A673 (cell line): ENCODE measurements around the gene AP1AR. TPM values are rescaled to one million over a fixed set of nuclear protein-coding genes. Genes with fewer than 3 reads are reported as not detected.

Experiments used
- BruUV-seq: library from RNA; stranded (reverse); fragments of 400-500 nt; replicated peaks from 2 replicates; lab custom pipeline; 2021; lab: Mats Ljungman, UMichigan
- CTCF ChIA-PET: fragments of 300-600 bp; sonication (Branson Sonifier 250); formaldehyde crosslinking; loops from one replicate; lab custom pipeline; 2022; ENCODE audit warnings: antibody characterized with exemption; lab: Charles Lee
- POLR2A ChIA-PET: fragments of 300-600 bp; sonication (Branson Sonifier 250); formaldehyde crosslinking; loops from one replicate; lab custom pipeline; 2022; ENCODE audit warnings: antibody characterized with exemption; ENCODE audit not compliant: low non-redundant PET; lab: Charles Lee
- DNase-seq: peaks from one replicate; pipeline ENCODE4 v3.0.0-alpha.2; 2015; ENCODE audit warnings: low spot score
- H3K27ac ChIP-seq: fragments of 200-600 bp; sonication (generic); 2 replicates; pipeline ENCODE4 v1.5.1; 2016; ENCODE audit warnings: mixed run types, low read depth, mild to moderate bottlenecking, mixed read lengths, antibody characterized with exemption, low read length; ENCODE audit not compliant: poor library complexity, severe bottlenecking
- H3K27me3 ChIP-seq: fragments of 200-600 bp; sonication (generic); replicated peaks from 2 replicates; pipeline ENCODE4 v1.6.1; 2017; ENCODE audit warnings: mixed run types, low read depth, mild to moderate bottlenecking, mixed read lengths, antibody characterized with exemption, low read length; ENCODE audit not compliant: insufficient read depth, poor library complexity
- H3K36me3 ChIP-seq: fragments of 200-600 bp; sonication (generic); 2 replicates; pipeline ENCODE4 v1.6.1; 2016; ENCODE audit warnings: mixed run types, mild to moderate bottlenecking, mixed read lengths, antibody characterized with exemption, low read length; ENCODE audit not compliant: insufficient read depth, poor library complexity, severe bottlenecking
- H3K4me1 ChIP-seq: fragments of 200-600 bp; sonication (generic); 2 replicates; pipeline ENCODE4 v1.6.1; 2017; ENCODE audit warnings: mixed run types, mild to moderate bottlenecking, mixed read lengths, antibody characterized with exemption, low read length; ENCODE audit not compliant: insufficient read depth, poor library complexity, severe bottlenecking
- H3K4me3 ChIP-seq: fragments of 200-600 bp; sonication (generic); 2 replicates; pipeline ENCODE4 v1.5.1; 2016; ENCODE audit warnings: low read depth, mixed run types, mild to moderate bottlenecking, mixed read lengths, low read length; ENCODE audit not compliant: poor library complexity, severe bottlenecking
- H3K9me3 ChIP-seq: fragments of 200-600 bp; sonication (generic); 2 replicates; pipeline ENCODE4 v1.6.1; 2016; ENCODE audit warnings: mixed run types, low read depth, mild to moderate bottlenecking, mixed read lengths, antibody characterized with exemption, low read length; ENCODE audit not compliant: poor library complexity, severe bottlenecking
- CTCF ChIP-seq: fragments of 300-800, 200-600 bp; sonication (generic); conservative IDR thresholded peaks from 2 replicates; pipeline ENCODE4 v1.5.1; 2017; ENCODE audit warnings: low read depth, mild to moderate bottlenecking, antibody characterized with exemption, low read length, moderate library complexity, mixed read lengths
- EZH2 ChIP-seq: fragments of 200-600 bp; sonication (generic); IDR thresholded peaks from 2 replicates; pipeline ENCODE4 v1.6.1; 2017; ENCODE audit warnings: borderline replicate concordance, low read depth, mild to moderate bottlenecking, mixed read lengths, antibody characterized with exemption, low read length; ENCODE audit not compliant: poor library complexity, severe bottlenecking
- intact Hi-C: fragments of 100-400 bp; cut with micrococcal nuclease; formaldehyde crosslinking; loops from one replicate; pipeline ENCODE4 v1.10.0; 2022; ENCODE audit not compliant: unreplicated experiment
- total RNA-seq: library from RNA; stranded (reverse); gene quantifications from 2 replicates; pipeline ENCODE4 v1.2.3, GENCODE V29; 2021

AP1AR gene
- total RNA-seq, 1 experiment from 2014 or later, result 24.9 TPM

GRCh38 chr4:112270640-112271421 is 39.2 kb downstream of the AP1AR start:
- intact Hi-C loops, result no loop called here
- BruUV-seq, result no TSS peak
- H3K4me3 ChIP-seq, result no peak overlapping the region
- H3K27ac ChIP-seq, result no peak overlapping the region
- no peak for TF ChIP-seq CTCF
- no peak for TF ChIP-seq EZH2
- no peaks in the 10 kb centered on the region for H3K27me3 ChIP-seq
- ChIA-PET CTCF (no interaction called here), POLR2A (no interaction called here)
- no peaks in the 10 kb centered on the region for H3K9me3 ChIP-seq
- no peaks in the 10 kb centered on the region for H3K36me3 ChIP-seq
- DNase-seq, result no peak
- no peaks in the 10 kb centered on the region for H3K4me1 ChIP-seq

- intact Hi-C loops, result no loop called here
- no peak overlapping the region for H3K4me3 ChIP-seq
- no peaks in the 10 kb centered on the region for H3K4me1 ChIP-seq
- ChIA-PET POLR2A (no interaction called here), CTCF (no interaction called here)
- no peaks in the 10 kb centered on the region for H3K9me3 ChIP-seq
- H3K36me3 ChIP-seq, result no peaks in the 10 kb centered on the region
- TF ChIP-seq CTCF, result no peak
- no peak for TF ChIP-seq EZH2
- BruUV-seq, result no TSS peak
- DNase-seq, result no peak
- H3K27ac ChIP-seq, result no peak overlapping the region
- no peaks in the 10 kb centered on the region for H3K27me3 ChIP-seq
Measured at GRCh38 chr4:112272292-112272691, 40.7 kb downstream of the AP1AR start.

GRCh38 chr4:112274959-112275358 is 43.4 kb downstream of the AP1AR start:
- TF ChIP-seq CTCF (no peak), EZH2 (no peak)
- ChIA-PET POLR2A (no interaction called here), CTCF (no interaction called here)
- no peaks in the 10 kb centered on the region for H3K9me3 ChIP-seq
- BruUV-seq, result no TSS peak
- H3K4me1 ChIP-seq, result no peaks in the 10 kb centered on the region
- intact Hi-C loops, result no loop called here
- DNase-seq, result no peak
- no peaks in the 10 kb centered on the region for H3K27me3 ChIP-seq
- H3K36me3 ChIP-seq, result no peaks in the 10 kb centered on the region
- H3K4me3 ChIP-seq, result no peak overlapping the region
- no peak overlapping the region for H3K27ac ChIP-seq
